Fibroblast of upper back skin (primary cell): ENCODE data around the gene MAP7D2.

Source experiments
- DNase-seq: peaks from one replicate; pipeline ENCODE4 v3.0.0-alpha.2; 2013

Gene MAP7D2

DNA sequence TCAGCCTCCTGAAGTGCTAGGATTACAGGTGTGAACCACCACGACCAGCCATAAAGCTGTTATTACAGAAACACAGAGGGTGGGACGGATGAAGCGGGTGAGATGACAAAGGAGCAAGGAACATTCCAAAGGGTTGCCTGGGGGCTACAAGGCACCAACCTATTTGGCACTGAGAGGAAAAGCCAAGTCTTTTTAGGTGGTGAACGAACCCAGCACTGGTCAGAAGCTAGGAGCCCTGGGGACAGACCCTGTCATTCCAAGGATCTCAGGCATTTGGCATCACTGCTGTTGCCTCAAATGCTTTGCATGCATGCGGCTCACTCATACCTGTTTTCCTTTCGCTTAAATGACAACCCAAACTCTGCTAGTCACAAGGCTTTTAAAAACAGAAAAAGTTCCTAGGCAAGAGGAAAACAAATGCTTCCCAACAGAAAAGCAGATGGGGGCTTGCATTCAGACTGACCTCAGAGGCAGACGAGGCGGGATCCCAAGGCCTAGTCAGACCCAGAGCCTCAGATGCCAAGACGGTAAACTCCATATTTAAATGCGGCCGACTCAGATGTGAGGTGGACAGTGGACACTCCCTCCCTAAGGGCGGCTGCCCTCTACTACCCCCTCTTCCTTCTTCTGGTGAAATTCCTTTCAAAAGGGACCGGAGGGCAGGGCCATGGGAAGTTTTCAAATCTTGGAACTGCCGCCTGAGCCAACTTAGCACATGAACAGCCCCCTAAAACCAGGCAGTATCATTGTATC, 4.5 kb downstream of the MAP7D2 start:
- no peak for DNase-seq

DNA sequence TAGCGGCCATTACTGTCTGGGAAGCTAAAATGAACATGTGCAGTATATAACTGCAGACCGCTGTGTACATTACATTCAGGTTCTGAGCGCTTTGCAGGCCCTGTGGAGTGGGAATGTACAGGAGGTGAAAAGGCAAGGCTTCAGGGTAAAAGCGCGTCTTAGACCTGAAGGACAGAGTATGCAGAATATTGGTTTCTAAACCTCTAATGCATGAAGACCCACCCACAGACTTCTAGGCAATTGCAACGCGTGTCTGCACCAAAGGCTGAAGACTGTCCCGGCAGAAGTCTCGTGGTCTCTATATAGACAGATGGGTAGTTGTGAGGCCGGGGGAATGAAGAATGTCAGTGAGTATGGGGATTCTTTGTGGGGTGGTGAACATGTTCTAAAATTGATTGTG, 5.4 kb downstream of the MAP7D2 start:
- DNase-seq, result no peak

DNA sequence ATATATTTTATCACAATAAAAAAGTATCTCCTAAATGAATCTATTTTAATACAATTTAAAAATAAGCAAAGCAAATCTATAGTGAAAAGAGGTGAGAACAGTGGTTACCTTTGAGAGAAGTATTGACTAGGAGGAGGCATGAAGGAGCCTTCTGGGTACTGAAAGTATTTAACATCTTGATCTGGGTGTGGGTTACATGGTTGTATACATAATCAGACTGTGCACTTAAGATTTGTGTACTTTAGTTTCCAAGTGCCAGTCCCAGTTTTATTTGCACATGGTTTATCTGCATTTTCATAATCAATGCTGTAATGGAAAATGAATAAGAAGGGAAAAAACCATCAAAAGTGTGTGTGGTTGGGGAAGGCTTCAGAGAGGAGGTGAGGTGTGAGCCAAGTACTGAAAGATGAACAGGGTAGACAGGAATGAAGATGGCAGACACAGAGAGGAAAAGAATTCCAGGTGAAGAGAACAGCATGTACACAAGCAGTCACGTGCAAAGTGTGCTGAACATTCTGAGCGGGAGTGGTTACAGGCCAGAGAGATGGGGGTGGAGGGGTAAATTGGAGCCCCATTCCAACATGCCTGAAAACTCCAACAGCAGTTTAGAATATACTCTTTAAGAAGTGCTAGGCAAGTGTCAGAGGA, 14.6 kb downstream of the MAP7D2 start:
- no peak for DNase-seq

DNA sequence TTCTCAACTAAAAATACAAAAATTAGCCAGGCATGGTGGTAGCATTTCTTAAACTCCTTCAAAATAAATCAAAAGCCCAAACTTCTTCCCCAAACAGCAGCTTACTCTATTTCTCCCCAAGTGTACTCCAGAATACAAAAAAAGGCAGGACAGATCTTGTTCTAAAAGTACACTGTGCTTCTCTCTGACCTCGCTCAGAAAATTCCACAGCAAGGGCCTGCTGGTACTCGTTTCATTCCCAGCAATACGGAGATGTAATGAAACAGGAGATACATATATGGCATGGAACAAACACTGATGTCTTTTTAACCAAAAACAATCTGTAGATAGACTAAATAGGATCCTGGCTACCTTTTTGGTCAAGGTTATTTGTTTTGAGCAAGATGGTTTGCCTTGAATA, 25.2 kb downstream of the MAP7D2 start:
- no peak for DNase-seq

DNA sequence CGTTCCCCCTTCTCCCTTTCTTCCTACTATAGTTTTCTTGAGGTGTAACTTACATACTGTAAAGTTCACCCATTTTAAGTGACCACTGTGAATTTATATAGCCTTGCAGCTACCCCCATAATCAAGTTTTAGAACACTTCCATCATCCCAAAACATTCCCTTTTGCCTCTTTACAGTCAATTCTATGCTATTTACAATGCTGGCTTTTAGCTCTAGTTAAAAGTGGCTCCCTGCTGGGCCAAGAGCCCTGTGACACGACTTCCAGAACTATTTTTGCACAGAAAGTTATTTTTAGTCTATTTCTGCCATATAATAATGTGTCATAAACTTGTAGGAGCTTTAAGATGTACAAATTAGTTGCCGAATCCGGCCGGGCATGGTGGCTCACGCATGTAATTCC, 26.9 kb downstream of the MAP7D2 start:
- no peak for DNase-seq

DNA sequence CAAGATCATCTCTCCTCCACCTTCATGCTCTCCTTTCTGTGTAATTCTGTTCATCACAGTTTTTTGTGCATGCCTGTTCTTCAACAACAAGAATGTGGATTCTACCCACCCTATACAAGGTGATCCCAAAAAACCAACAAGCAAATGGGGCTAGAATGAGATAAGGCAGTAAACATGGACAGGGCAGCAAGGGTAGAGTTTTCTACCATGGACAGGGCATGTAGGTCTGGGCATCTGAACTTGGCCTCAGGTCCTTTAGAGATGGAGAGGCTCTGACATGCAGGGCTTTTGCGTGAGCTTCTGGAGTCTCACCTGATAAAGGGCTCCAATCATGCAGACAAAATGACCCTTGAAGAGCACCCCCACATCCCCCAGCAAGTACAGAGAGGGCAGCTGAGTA, 36.4 kb downstream of the MAP7D2 start:
- no peak for DNase-seq

DNA sequence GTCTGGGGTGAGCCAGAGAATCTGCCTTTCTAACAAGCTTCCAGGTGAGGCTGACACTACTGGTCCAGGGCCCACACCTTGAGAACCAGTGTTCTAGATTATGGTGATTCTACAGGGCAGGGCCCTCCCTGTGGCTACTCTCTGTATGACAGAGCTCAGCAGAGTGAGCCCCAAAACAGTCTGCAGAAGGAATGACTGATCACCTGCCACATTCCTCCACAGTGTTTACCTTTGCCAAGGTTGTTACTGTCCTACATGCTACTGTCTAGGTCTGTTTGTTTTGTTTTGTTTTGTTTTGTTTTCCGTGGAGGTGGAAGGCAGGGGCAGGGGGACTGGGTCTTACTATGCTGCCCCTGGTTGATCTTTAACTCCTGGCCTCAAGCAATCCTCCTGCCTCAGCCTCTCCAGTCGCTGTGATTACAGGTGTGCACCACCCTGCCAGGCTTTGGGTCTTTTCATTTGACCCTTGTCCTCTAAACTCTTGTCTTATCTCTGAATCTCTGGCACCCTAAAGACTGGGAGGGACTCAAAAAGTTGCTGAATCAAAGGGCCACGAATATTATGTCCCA, 45.1 kb downstream of the MAP7D2 start:
- DNase-seq, result no peak

DNA sequence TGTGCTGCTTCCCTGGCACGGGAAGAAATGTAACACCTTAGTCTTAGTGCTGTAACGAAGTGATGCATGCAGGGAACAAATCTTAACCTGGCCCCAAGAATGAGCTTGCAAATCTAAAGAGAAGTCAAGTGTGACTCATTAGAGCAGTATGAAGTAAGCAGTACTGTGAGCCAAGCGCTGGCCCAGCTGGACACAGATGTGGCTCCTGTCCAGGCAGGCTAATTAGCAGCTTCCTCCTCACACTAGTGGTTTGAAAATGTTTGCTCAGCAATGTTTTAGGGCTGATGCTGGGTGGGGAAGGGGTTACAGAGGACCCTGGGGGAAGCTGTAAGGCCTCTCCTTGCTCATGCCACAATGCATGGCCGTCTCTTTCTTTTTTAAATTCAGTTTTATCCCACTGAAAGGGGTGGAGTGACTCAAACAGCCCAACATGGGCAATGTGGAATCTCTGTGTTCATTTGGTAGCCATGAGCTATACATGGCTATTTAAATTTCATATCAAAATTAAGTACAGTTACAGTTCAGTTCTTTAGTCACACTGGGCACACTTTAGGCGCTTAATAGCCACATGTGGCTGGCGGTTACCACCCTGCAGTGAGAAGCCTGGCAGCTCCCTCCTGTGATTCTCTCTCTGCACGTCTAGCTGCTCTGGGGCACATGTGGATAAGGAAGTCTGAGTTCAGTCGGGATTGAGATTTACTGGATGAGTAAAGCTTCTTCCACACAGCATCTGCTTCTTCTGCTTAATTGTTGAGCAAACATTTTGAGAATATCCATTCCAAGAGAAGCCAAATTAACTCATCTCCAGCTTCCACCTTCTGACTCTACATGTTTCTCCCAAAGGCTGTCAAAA, 48.8 kb downstream of the MAP7D2 start:
- peak; percentile 85 for DNase-seq

DNA sequence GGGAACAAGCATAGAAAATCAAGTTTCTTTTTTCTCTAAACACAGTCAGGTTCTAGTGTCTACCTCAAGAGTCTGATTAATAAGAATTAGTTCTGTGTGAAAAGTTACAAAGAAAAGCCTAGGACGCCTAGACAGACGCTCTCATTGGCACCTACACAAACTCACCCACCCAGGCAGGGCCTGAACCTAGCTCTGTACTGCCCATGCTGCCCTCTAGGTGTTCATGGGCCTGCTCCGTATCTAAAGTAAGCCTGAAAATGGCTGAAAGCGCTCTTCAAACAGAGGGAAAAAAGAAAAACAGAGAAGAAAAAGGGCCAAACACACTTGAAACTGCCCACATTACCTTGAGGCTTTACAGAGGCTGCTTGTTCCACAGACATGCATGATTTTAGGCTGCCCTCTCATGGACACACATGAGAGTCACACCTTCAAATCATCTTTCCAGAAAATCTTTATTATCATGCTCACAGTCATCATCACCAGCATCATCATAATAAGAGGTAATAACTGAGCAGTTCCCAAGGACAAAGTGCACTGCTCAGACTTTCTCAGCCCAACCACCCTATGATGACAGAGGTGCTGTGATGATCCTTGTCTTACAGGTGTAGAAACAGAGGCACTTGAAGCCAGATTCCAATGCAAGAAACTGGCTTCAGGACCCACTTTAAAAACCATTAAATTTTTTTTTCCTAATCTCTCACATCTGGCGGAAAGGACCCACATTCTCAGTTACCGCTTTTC, 49.6 kb downstream of the MAP7D2 start:
- DNase-seq, result peak; percentile 58

DNA sequence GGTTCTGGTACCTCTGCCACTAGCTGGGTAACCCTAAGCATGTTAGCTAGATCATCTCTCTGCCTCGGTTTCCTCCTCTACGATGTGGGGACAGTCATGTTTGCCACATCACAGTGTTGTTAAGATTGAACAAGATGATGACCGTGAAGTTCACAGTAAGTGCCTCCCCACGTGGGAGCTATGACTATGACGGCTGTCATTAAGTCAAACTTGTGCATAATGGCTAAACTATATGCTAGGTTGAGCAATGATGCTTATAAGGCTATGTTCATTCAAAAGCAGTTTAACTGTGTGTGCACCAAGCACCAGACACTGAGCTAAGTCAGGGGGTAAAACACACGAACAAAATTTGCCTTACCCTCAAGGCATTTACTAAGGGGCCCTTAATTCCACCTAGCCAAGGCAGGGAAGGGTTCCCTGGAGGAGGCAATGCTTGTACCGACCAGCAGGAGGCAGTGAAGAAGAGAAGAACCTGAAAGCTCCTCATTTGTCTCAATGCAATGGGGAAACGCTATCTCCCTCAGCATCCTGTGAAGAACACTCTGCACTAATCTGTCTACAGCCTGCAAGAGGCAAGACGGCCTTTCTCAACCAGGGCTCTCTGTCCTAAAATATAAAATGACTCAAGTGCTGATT, 52.9 kb downstream of the MAP7D2 start:
- DNase-seq, result no peak

DNA sequence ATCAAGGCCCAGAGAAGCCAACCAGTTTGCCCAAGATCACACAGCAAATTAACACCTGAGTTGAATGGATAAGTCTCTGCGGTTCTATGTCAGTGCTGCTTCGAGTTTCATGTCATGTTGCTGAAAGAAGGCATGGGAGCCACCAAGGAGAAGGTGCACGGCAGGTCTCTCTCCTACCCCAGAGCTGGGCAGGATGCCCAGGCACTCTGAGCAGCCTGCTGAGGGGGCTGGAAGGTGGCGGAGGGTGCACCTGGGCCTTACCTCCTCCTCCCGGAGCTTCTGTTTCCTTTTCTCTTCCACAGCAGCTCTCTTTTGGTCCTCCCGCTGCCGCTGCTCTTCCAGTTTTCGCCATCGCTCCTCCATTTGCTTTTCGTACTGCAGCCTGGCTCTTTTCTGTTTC, 53.6 kb downstream of the MAP7D2 start:
- DNase-seq, result no peak

DNA sequence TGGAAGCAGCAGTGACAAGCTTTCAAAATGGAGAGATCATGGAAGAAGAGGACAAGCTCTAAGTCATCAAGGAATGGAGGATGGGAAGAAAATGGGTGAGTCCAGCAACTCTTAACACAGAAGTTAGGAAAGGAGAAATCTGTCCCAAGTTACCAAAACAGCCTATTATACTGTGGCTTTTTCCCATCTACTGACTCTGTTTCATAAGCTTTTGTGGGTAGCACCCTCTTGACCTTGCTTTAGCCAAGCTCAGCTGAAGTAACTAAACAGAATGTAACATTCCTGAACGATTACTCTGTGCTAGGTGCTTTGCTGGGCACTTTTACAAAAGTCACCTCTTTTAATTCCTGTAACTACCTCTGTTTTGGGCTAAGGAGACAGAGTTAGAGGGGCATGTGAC, 54.9 kb downstream of the MAP7D2 start:
- DNase-seq, result peak; percentile 34

DNA sequence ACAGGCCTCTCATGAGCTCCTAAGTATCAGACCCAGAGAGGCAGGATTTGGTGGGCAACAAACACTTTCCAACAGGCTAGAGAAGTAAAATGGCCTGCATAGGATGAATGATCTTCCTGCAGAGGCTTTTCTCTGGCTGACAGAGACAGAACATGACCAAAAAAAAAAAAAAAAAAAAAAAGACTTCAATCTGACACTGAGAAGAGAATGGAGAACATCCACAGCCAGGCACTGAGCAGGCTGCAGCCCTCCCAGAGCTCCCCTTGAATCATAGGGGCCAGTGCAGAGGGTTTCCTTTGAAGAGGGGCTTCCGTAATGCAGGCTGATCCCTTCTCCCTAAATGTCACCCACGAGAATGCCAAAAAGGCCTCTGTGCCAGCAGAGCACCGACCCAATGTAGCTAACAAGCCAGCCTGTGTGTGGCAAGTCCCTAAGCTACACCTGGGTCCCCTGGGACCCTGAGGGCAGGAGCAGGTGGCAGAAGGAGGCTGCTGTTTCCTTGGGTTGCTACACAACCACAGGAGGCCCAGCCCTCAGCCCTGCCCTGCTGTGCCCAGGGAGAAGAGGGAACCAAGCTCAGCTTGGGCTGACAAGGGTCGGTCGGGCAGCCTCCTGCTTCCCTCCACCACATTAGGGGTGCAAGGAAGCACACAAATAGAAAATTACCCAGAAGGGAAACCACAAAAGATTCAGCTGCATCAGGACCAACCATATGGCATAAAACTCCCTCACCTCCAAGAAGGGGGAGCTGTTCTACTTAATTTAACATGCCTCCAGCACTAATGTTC, 55.6 kb downstream of the MAP7D2 start:
- DNase-seq, result no peak

DNA sequence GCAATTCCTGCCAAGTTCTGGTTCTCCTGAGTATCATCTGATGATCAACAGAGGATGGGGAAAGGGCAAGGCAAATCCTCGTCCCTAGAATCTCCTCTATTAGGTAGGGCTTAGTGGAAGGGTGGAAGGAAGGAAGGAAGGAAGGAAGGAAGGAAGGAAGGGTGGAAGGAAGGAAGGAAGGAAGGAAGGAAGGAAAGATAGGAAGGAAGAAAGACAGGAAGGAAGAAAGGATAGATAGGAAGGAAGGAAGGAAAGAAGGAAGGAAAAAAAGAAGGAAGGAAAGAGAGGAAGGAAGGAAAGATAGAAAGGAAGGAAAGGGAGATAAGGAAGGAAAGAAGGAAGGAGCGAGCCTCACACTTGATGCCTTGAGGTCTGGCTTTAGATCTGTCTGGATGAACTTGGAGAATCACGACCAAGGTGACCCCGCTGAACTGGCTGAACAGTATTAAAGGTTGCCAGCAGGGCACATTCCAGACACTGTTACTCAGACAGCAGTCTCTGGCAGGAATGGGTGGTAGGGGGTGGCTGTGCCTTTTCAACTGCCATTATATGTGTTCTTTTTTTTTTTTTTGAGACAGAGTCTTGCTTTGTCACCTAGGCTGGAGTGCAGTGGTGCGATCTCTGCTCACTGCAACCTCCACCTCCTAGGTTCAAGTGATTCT, 57.1 kb downstream of the MAP7D2 start:
- no peak for DNase-seq

DNA sequence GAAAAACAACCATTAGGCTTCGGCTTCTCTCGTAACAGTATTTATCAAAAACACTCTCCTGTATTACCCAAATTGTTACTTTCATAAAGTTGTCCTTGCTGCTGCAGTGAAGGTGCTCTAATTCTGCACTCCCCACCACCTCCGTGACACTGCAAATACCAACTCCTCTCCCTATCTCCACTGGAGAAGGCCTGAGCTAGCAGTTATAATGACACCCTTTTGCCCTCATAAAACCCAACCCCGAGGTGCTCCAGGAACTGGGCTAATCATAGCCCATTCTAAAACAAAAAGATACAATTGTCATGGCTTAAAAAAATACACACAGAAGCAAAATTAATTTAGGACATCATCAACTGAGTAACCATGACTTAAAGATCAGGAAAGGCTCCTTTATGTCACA, 59.2 kb downstream of the MAP7D2 start:
- DNase-seq, result no peak

DNA sequence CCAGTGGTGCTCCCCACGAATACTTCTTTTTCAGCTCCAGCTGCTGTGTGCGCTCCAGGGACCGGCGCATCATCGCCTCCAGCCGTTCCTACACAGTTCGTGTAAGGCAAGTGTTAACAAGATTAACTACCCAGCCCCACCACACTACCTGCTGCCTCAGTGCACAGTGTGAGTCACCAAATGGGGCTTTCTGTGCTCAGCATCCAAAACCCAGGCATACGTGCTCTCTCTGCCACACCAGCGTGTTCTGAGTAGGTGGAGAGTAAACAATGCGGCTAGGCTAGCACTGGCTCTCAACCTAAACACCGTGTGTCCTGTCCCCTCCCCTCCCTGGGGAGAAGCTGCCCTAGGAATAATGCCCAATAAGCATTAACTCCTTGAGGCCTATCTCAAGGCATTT, 60.0 kb downstream of the MAP7D2 start:
- DNase-seq, result no peak

DNA sequence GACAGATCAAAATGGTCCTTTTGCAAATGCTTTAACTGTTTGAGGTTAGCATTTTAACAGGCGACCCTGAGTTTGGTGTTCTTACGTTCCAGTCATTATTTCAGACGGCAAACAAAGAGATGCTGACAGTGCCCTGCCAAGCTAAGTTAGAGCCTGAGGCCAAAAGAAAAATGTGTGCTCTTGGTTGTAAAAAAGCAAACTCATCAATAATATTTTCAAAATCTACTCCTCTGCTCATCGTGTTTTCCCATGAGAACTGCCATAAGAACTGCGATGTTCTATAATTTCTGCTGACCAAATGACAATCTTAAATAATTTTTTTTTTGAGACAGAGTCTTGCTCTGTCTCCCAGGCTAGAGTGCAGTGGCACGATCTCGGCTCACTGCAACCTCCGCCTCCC, 63.2 kb downstream of the MAP7D2 start:
- DNase-seq, result no peak

DNA sequence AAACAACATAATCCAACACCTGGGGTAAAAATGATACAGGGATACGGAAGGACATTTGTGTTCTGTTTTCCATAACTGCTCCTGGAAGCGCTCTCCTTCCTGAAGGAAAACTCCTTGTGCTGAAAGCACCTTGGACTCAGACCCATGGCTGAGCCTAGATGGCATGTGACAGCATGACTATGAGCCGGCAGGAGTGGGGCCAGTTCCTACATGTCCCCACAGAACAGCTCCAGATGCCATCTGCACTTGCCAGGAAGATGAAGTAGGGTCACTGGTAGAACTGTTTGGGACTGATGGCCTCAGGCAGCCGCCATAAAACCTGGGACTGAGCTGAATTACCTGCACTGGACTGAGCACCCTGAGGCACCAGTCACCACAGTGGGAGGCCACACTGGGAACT, 69.8 kb downstream of the MAP7D2 start:
- no peak for DNase-seq

DNA sequence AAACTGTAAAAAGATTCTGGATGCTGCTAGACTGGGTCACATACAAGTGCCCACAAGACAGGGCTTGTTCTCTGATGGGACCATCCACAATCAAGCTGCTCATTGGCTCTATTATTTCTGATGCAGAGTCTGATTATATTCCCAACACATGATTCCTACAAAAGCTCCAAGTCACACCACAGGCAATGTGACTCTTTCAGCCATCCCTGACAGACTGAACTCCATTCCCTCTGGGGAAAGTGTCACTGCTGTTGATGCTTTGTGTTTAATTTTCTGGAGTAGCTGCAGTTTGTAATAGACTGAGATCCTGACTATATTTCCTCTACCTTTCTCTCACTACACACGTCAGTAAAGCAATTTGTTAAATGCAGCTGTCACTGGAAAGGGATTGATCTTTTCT, 70.5 kb downstream of the MAP7D2 start:
- no peak for DNase-seq

DNA sequence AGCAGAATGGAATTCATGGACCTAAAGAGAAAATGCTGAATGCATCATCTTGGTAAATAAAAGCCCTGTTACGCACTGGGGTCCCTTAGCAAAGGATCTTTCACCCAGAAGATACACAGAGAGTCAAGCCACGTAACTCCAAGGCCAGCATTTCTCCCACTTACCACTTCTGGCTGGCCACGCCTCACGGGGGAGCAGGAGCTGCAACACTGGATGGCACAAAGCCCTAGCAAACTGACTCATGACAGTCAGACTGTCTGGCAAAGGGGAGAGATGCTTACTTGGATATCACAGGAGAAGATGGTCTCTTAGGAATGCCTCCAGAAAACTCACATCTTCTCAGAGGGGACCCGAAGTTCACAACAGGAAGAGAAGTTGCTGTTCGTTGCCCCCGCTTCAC, 74.5 kb downstream of the MAP7D2 start:
- no peak for DNase-seq

DNA sequence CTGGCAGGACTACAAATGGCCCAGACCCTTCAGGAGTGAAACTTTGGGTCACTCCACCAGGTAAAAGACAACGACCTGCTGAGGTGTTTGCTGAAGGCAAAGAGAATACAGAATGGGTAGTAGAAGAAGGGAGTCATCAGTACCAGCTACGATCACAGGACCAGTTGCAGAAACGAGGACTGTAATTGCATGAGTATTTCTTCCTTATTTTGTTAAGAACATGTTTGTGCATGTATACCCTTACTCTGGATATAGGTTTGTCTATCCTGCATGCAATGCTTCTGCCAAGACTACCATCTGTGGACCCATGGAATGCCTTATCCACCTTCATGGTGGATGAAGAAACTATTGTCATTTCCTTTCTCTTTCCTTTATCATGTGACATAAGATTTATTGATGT, 77.7 kb downstream of the MAP7D2 start:
- no peak for DNase-seq
